Endothelial cell (in vitro differentiated cells): ENCODE data around the gene ALKBH5. TPM values are rescaled to one million over a fixed set of nuclear protein-coding genes. Genes with fewer than 3 reads are reported as not detected.
A peak's percentile ranks its signal among the peaks of the same experiment; 100 is the strongest.

Experiments used
- DNase-seq: peaks from one replicate; pipeline ENCODE4 v3.0.0; 2021; ENCODE audit warnings: low spot score
- H3K27ac Mint-ChIP-seq: one replicate; pipeline ENCODE4 v1.8.0; 2021; ENCODE audit warnings: mixed read lengths, inconsistent platforms; ENCODE audit not compliant: unreplicated experiment
- H3K27me3 Mint-ChIP-seq: one replicate; pipeline ENCODE4 v1.8.0; 2021; ENCODE audit warnings: mild to moderate bottlenecking, moderate library complexity, mixed read lengths, inconsistent platforms; ENCODE audit not compliant: unreplicated experiment
- H3K36me3 Mint-ChIP-seq: one replicate; pipeline ENCODE4 v1.8.0; 2021; ENCODE audit warnings: mild to moderate bottlenecking, low read depth, mixed read lengths, inconsistent platforms; ENCODE audit not compliant: unreplicated experiment
- H3K4me1 Mint-ChIP-seq: one replicate; pipeline ENCODE4 v1.8.0; 2021; ENCODE audit warnings: mild to moderate bottlenecking, mixed read lengths, inconsistent platforms; ENCODE audit not compliant: unreplicated experiment
- H3K4me3 Mint-ChIP-seq: one replicate; pipeline ENCODE4 v1.8.0; 2021; ENCODE audit warnings: mild to moderate bottlenecking, mixed read lengths, inconsistent platforms; ENCODE audit not compliant: unreplicated experiment
- H3K9me3 Mint-ChIP-seq: one replicate; pipeline ENCODE4 v1.8.0; 2021; ENCODE audit warnings: mixed read lengths, inconsistent platforms; ENCODE audit not compliant: unreplicated experiment
- total RNA-seq: library from RNA; stranded (reverse); fragmentation: NEBNext Ultra II Directional; extraction: Animal tissue kit (Norgen Biotek cat#: 25700); gene quantifications from one replicate; pipeline ENCODE4 v1.2.1, GENCODE V29; 2021; ENCODE audit not compliant: unreplicated experiment
- TF ChIP-seq, protein P1 (sequence below): fragments of 200-600 bp; sonication (generic); IDR thresholded peaks from one replicate; pipeline ENCODE4 v1.5.0; 2021; ENCODE audit warnings: antibody characterized with exemption; ENCODE audit not compliant: unreplicated experiment

Gene ALKBH5
- total RNA-seq, 1 donor from 2014 or later = 55.3 TPM

DNA sequence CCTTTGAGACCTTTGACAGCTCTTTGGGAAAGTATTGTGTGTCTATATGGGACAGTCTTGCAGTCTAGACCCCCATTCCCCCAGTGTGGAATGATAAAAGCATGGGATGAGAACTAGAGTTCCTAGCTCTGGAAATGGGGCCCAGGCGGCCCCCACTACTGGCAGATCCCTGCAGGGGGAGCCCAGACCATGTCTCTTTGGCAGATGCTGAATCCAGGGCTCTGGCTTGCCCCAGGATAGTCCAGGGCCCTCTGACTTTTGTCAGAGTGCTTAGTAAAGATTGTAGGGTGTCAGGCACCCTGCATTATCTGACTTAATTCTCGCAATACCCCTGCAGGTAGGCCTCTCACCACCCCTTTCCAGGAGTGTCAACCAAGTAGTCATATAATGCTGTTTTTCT, 8.3 kb downstream of the ALKBH5 start:
- peaks cover 19% of the 10 kb centered on the region for H3K36me3 Mint-ChIP-seq
- H3K4me3 Mint-ChIP-seq = no peak overlapping the region
- DNase-seq = no peak
- TF ChIP-seq, protein P1, sequence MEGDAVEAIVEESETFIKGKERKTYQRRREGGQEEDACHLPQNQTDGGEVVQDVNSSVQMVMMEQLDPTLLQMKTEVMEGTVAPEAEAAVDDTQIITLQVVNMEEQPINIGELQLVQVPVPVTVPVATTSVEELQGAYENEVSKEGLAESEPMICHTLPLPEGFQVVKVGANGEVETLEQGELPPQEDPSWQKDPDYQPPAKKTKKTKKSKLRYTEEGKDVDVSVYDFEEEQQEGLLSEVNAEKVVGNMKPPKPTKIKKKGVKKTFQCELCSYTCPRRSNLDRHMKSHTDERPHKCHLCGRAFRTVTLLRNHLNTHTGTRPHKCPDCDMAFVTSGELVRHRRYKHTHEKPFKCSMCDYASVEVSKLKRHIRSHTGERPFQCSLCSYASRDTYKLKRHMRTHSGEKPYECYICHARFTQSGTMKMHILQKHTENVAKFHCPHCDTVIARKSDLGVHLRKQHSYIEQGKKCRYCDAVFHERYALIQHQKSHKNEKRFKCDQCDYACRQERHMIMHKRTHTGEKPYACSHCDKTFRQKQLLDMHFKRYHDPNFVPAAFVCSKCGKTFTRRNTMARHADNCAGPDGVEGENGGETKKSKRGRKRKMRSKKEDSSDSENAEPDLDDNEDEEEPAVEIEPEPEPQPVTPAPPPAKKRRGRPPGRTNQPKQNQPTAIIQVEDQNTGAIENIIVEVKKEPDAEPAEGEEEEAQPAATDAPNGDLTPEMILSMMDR = no peak
- no peak overlapping the region for H3K27ac Mint-ChIP-seq
- H3K9me3 Mint-ChIP-seq = no peaks in the 10 kb centered on the region
- H3K4me1 Mint-ChIP-seq = peaks cover 33% of the 10 kb centered on the region
- peaks cover 2% of the 10 kb centered on the region for H3K27me3 Mint-ChIP-seq

DNA sequence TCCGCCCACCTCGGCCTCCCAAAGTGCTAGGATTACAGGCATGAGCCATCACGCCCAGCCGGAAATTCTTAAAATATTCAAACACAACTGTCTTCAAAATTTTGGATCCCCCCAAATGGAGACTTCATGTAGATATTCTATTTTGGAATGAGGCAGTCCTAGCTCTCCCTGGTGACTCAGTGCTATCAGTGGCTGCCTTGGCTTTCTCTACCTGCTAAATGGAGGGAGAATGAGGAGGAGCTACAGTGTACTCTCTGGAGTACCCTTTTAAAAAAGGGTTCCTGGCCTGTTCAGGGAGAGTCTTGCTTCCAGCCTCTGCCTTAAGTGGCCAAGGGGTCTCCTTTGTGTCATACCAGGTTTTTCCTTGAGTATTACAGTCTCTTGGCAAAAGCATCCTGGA, 10.8 kb downstream of the ALKBH5 start:
- Mint-ChIP-seq H3K27ac (no peak overlapping the region), H3K4me1 (peaks cover 17% of the 10 kb centered on the region), H3K36me3 (peaks cover 29% of the 10 kb centered on the region), H3K4me3 (no peak overlapping the region), H3K9me3 (no peaks in the 10 kb centered on the region), H3K27me3 (peaks cover 2% of the 10 kb centered on the region)
- TF ChIP-seq, protein P1 = no peak
- DNase-seq = no peak

DNA sequence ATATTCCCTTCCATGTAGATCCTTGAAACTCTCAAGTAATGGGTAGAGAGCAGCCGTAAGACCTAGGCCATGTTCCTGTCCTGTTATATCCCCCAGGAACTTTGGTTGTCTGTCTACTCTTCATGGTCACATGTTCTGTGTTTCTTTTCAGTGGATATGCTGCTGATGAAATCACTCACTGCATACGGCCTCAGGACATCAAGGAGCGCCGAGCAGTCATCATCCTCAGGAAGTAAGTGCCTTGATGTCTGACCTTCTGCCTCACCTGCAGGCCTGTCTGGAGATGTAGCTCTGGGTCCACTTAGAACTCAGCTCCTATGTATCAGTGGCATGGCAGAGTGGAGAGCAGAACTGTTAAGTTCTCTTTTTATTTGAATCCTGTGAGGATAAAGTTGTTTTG, 11.2 kb downstream of the ALKBH5 start:
- Mint-ChIP-seq H3K27me3 (peaks cover 2% of the 10 kb centered on the region), H3K36me3 (peaks cover 29% of the 10 kb centered on the region), H3K9me3 (no peaks in the 10 kb centered on the region), H3K4me3 (no peak overlapping the region), H3K4me1 (peaks cover 13% of the 10 kb centered on the region), H3K27ac (no peak overlapping the region)
- TF ChIP-seq, protein P1 = no peak
- DNase-seq = no peak

DNA sequence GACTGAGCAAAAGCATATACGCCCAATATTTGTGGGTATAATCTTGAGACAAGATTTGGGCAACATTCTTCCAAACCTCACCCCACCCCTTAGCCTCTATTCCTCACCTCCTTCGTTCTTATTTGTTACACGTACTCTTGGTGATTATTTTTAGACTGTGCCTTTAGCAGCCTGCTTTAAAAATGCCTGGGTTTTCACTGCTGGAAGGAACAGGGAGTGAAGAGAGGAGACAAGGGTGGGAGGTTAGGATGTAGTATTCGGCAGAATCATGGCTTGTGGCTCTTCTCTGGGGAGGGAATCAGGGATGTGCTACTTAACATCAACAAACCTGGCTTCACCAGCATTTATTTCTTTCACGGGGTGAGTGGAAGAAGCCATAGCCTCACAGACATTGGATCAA, 11.6 kb downstream of the ALKBH5 start:
- Mint-ChIP-seq H3K27me3 (no peaks in the 10 kb centered on the region), H3K9me3 (no peaks in the 10 kb centered on the region), H3K4me1 (peaks cover 11% of the 10 kb centered on the region), H3K27ac (no peak overlapping the region), H3K4me3 (no peak overlapping the region), H3K36me3 (peaks cover 29% of the 10 kb centered on the region)
- TF ChIP-seq, protein P1 = no peak
- DNase-seq = no peak

DNA sequence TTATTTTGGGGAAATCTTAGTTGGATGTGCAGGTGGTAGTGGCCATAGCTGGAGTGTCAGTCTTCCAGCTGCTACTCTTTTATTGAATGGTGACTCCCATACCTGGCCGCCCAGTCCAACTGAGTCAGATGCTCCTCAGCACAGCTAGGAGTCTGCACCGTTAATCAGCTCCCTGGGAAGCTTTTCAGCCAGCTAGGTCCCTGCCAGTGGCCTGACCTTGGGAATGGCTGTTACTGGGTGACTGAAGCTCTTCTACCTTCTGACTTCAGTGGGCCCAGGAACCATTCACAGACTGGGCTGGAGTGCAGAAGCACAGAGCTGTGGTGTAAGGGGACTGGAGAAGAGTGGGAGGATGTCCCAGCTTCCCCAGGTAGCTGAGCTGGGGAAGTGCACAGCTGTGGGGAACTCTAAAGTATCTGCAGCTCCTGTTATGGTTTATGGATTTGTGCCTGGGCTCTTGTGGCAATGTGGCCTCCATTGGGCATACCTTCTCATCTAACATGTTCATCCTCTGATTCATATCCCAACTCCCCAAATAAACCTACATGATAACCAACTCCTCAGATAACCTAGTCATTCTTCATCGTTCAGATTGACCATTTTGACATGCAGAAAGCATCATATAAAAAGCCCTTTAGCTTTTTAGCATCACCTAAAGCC, 14.0 kb downstream of the ALKBH5 start:
- no peak for DNase-seq
- Mint-ChIP-seq H3K9me3 (no peaks in the 10 kb centered on the region), H3K4me3 (peak overlapping the region; percentile 58), H3K27me3 (peaks cover 2% of the 10 kb centered on the region), H3K4me1 (no peaks in the 10 kb centered on the region), H3K27ac (no peak overlapping the region), H3K36me3 (peaks cover 29% of the 10 kb centered on the region)
- TF ChIP-seq, protein P1 = no peak
